ENCODE measurements around the gene TVP23C. TPM values are rescaled to one million over a fixed set of nuclear protein-coding genes. Genes with fewer than 3 reads are reported as not detected.
"Not testable (repeated sequence)": the region's sequence is repeated elsewhere in the genome, so short reads cannot be mapped to it uniquely, and the experiment has no call there.

Gene TVP23C
- total RNA-seq, 1 donor from 2014 or later, result 16.0 TPM

- Histone ChIP-seq H3K4me1 (peaks cover 5% of the 10 kb centered on the region), H3K27ac (no peak overlapping the region), H3K27me3 (ENCODE audit: low read depth) (no peaks in the 10 kb centered on the region), H3K36me3 (no peaks in the 10 kb centered on the region), H3K4me3 (no peak overlapping the region), H3K9me3 (no peaks in the 10 kb centered on the region)
- DNase-seq (no peak), ATAC-seq (no peak)
- intact Hi-C loops (cut with DNase I), result no loop called here
- TF ChIP-seq CTCF (IDR thresholded peaks at IDR 0.05), result no peak
Measured at GRCh38 chr17:15511142-15511541, 52.1 kb downstream of the TVP23C start.

GRCh38 chr17:15510361-15510760 lies 52.9 kb downstream of the TVP23C start:
- Histone ChIP-seq H3K27ac (no peak overlapping the region), H3K9me3 (no peaks in the 10 kb centered on the region), H3K4me3 (no peak overlapping the region), H3K36me3 (no peaks in the 10 kb centered on the region), H3K4me1 (peaks cover 5% of the 10 kb centered on the region), H3K27me3 (ENCODE audit: low read depth) (no peaks in the 10 kb centered on the region)
- ATAC-seq, result no peak
- DNase-seq, result no peak
- intact Hi-C loops (cut with DNase I), result no loop called here
- no peak for TF ChIP-seq CTCF (IDR thresholded peaks at IDR 0.05)

- H3K4me1 ChIP-seq, result peaks cover 5% of the 10 kb centered on the region
- no peaks in the 10 kb centered on the region for H3K27me3 ChIP-seq (ENCODE audit: low read depth)
- no peak for TF ChIP-seq CTCF (IDR thresholded peaks at IDR 0.05)
- intact Hi-C loops (cut with DNase I), result no loop called here
- H3K36me3 ChIP-seq, result no peaks in the 10 kb centered on the region
- H3K27ac ChIP-seq, result no peak overlapping the region
- no peak for DNase-seq
- H3K9me3 ChIP-seq, result no peaks in the 10 kb centered on the region
- H3K4me3 ChIP-seq, result no peak overlapping the region
- no peak for ATAC-seq
Measured at GRCh38 chr17:15509095-15509494, 54.2 kb downstream of the TVP23C start.

- DNase-seq, result no peak
- intact Hi-C loops (cut with DNase I), result no loop called here
Measured at GRCh38 chr17:15508466-15508865, 54.8 kb downstream of the TVP23C start.

GRCh38 chr17:15507896-15508295 lies 55.4 kb downstream of the TVP23C start:
- Histone ChIP-seq H3K4me1 (peaks cover 8% of the 10 kb centered on the region), H3K27me3 (ENCODE audit: low read depth) (no peaks in the 10 kb centered on the region), H3K9me3 (no peaks in the 10 kb centered on the region), H3K27ac (no peak overlapping the region), H3K4me3 (no peak overlapping the region), H3K36me3 (no peaks in the 10 kb centered on the region)
- DNase-seq (no peak), ATAC-seq (no peak)
- intact Hi-C loops (cut with DNase I), result no loop called here
- TF ChIP-seq CTCF (IDR thresholded peaks at IDR 0.05), result no peak

More at GRCh38 chr17:15508466-15508865, 54.8 kb downstream of the TVP23C start:
- Histone ChIP-seq H3K27me3 (ENCODE audit: low read depth) (no peaks in the 10 kb centered on the region), H3K4me3 (no peak overlapping the region), H3K9me3 (no peaks in the 10 kb centered on the region), H3K36me3 (no peaks in the 10 kb centered on the region), H3K4me1 (peaks cover 5% of the 10 kb centered on the region), H3K27ac (no peak overlapping the region)
- ATAC-seq, result no peak
- no peak for TF ChIP-seq CTCF (IDR thresholded peaks at IDR 0.05)

- intact Hi-C loops (cut with DNase I), result no loop called here
- H3K4me3 ChIP-seq, result no peak overlapping the region
- no peaks in the 10 kb centered on the region for H3K9me3 ChIP-seq
- ATAC-seq (no peak), DNase-seq (no peak)
- no peak overlapping the region for H3K27ac ChIP-seq
- H3K4me1 ChIP-seq, result peaks cover 14% of the 10 kb centered on the region
- no peaks in the 10 kb centered on the region for H3K36me3 ChIP-seq
- no peaks in the 10 kb centered on the region for H3K27me3 ChIP-seq (ENCODE audit: low read depth)
- no peak for TF ChIP-seq CTCF (IDR thresholded peaks at IDR 0.05)
Measured at GRCh38 chr17:15507001-15507400, 56.3 kb downstream of the TVP23C start.

- H3K27me3 ChIP-seq (ENCODE audit: low read depth); intact Hi-C loops (cut with DNase I); DNase-seq; ATAC-seq; H3K4me3 ChIP-seq; H3K27ac ChIP-seq; H3K9me3 ChIP-seq; H3K36me3 ChIP-seq: not testable (repeated sequence)
- peaks cover 14% of the 10 kb centered on the region for H3K4me1 ChIP-seq
Measured at GRCh38 chr17:15505708-15506107, 57.6 kb downstream of the TVP23C start.
